MCF 10A (cell line): ENCODE data around the gene MCTP2. TPM values are rescaled to one million over a fixed set of nuclear protein-coding genes. Genes with fewer than 3 reads are reported as not detected.

Experiments
- BruUV-seq: library from RNA; stranded (reverse); fragments of 400-500 nt; replicated peaks from 2 replicates; lab custom pipeline; 2021; lab: Mats Ljungman, UMichigan
- CTCF ChIA-PET: fragments of 300-600 bp; sonication (Branson Sonifier 250); formaldehyde crosslinking; extraction: SDS; loops from one replicate; lab custom pipeline; 2021; ENCODE audit warnings: antibody characterized with exemption, inconsistent platforms; lab: Yijun Ruan, JAX
- POLR2A ChIA-PET: fragments of 300-600, 350-650 bp; sonication (Branson Sonifier 250); formaldehyde crosslinking; extraction: SDS; loops from one replicate; lab custom pipeline; 2020; ENCODE audit warnings: antibody characterized with exemption, inconsistent platforms; lab: Yijun Ruan, JAX
- DNase-seq: peaks from one replicate; pipeline ENCODE4 v3.0.0-alpha.2; 2018; ENCODE audit not compliant: unreplicated experiment
- H3K27ac Mint-ChIP-seq: one replicate; pipeline ENCODE4 v1.8.0; 2022; ENCODE audit warnings: mild to moderate bottlenecking, low read depth, mixed read lengths; ENCODE audit not compliant: unreplicated experiment
- H3K27me3 Mint-ChIP-seq: one replicate; pipeline ENCODE4 v1.8.0; 2022; ENCODE audit warnings: mixed read lengths; ENCODE audit not compliant: insufficient read depth, unreplicated experiment
- H3K36me3 Mint-ChIP-seq: one replicate; pipeline ENCODE4 v1.8.0; 2022; ENCODE audit warnings: mild to moderate bottlenecking, moderate library complexity, mixed read lengths; ENCODE audit not compliant: insufficient read depth, unreplicated experiment
- H3K4me1 Mint-ChIP-seq: one replicate; pipeline ENCODE4 v1.8.0; 2022; ENCODE audit warnings: mixed read lengths; ENCODE audit not compliant: insufficient read depth, unreplicated experiment
- H3K4me3 Mint-ChIP-seq: one replicate; pipeline ENCODE4 v1.8.0; 2022; ENCODE audit warnings: mild to moderate bottlenecking, moderate library complexity, mixed read lengths; ENCODE audit not compliant: unreplicated experiment
- H3K9me3 Mint-ChIP-seq: one replicate; pipeline ENCODE4 v1.8.0; 2022; ENCODE audit warnings: mixed read lengths; ENCODE audit not compliant: unreplicated experiment
- CTCF ChIP-seq: fragments of 200-600 bp; IDR thresholded peaks from one replicate; pipeline ENCODE4 v1.8.0; 2022; ENCODE audit warnings: antibody characterized with exemption, mild to moderate bottlenecking; ENCODE audit not compliant: unreplicated experiment
- intact Hi-C: fragments of 100-400 bp; cut with micrococcal nuclease; formaldehyde crosslinking; loops from 2 replicates; pipeline ENCODE4 v1.14.1; 2022
- total RNA-seq: library from RNA; stranded (reverse); gene quantifications from 2 replicates; pipeline ENCODE4 v1.2.3, GENCODE V29; 2022

MCTP2 gene
- total RNA-seq, 1 experiment from 2014 or later, result 25.7 TPM

- H3K9me3 Mint-ChIP-seq, result peaks cover 4% of the 10 kb centered on the region
- peak; percentile 69 for DNase-seq
- peaks cover 5% of the 10 kb centered on the region for H3K36me3 Mint-ChIP-seq
- no TSS peak for BruUV-seq
- H3K27me3 Mint-ChIP-seq, result no peaks in the 10 kb centered on the region
- intact Hi-C loops, result no loop called here
- CTCF ChIA-PET, result interaction anchor here (0.7 to 1.0 kb wide), 2 partner anchors 12 to 179 kb away, joined by 4 read pairs; no protein-coding TSS in a partner anchor
- H3K27ac Mint-ChIP-seq, result peak overlapping the region; percentile 73
- no peak for TF ChIP-seq CTCF
- POLR2A ChIA-PET, result interaction anchor here (0.6 to 1.5 kb wide), 3 partner anchors 9 to 238 kb away, joined by 3 read pairs; no protein-coding TSS in a partner anchor
- H3K4me3 Mint-ChIP-seq, result no peak overlapping the region
- peaks cover 24% of the 10 kb centered on the region for H3K4me1 Mint-ChIP-seq
These were observed 263.4 kb downstream of the MCTP2 start for GRCh38 chr15:94494732-94495131.

GRCh38 chr15:94503293-94503692, 271.9 kb downstream of the MCTP2 start:
- H3K36me3 Mint-ChIP-seq, result no peaks in the 10 kb centered on the region
- ChIA-PET CTCF (no interaction called here), POLR2A (interaction anchor here (0.5 to 1.0 kb wide), 2 partner anchors 9 to 11 kb away, joined by 3 read pairs; no protein-coding TSS in a partner anchor)
- H3K4me3 Mint-ChIP-seq, result no peak overlapping the region
- no peaks in the 10 kb centered on the region for H3K4me1 Mint-ChIP-seq
- DNase-seq, result no peak
- intact Hi-C loops, result no loop called here
- no peak for TF ChIP-seq CTCF
- no peak overlapping the region for H3K27ac Mint-ChIP-seq
- peaks cover 24% of the 10 kb centered on the region for H3K9me3 Mint-ChIP-seq
- no TSS peak for BruUV-seq
- H3K27me3 Mint-ChIP-seq, result no peaks in the 10 kb centered on the region

- intact Hi-C loops, result no loop called here
- ChIA-PET POLR2A (no interaction called here), CTCF (interaction anchor here (1.0 kb wide), 1 partner anchor 16 kb away, joined by 5 read pairs; no protein-coding TSS in a partner anchor)
- Mint-ChIP-seq H3K4me1 (no peaks in the 10 kb centered on the region), H3K4me3 (no peak overlapping the region), H3K27ac (no peak overlapping the region), H3K36me3 (no peaks in the 10 kb centered on the region), H3K9me3 (peaks cover 21% of the 10 kb centered on the region), H3K27me3 (no peaks in the 10 kb centered on the region)
- DNase-seq, result no peak
- TF ChIP-seq CTCF, result no peak
- no TSS peak for BruUV-seq
These were observed 277.9 kb downstream of the MCTP2 start for GRCh38 chr15:94509259-94509658.

- Mint-ChIP-seq H3K27me3 (no peaks in the 10 kb centered on the region), H3K27ac (no peak overlapping the region), H3K4me1 (peaks cover 6% of the 10 kb centered on the region), H3K9me3 (no peaks in the 10 kb centered on the region), H3K4me3 (no peak overlapping the region), H3K36me3 (no peaks in the 10 kb centered on the region)
- no peak for DNase-seq
- intact Hi-C loops, result no loop called here
- CTCF ChIA-PET, result interaction anchor here (0.9 kb wide), 1 partner anchor 61 kb away, joined by 3 read pairs; no protein-coding TSS in a partner anchor
- POLR2A ChIA-PET, result interaction anchor here (0.5 kb wide), 1 partner anchor 112 kb away, joined by 3 read pairs; no protein-coding TSS in a partner anchor
- TF ChIP-seq CTCF, result no peak
- no TSS peak for BruUV-seq
These were observed 290.8 kb downstream of the MCTP2 start for GRCh38 chr15:94522125-94522524.
